Activated CD8-positive, alpha-beta memory T cell treated with anti-CD3 and anti-CD28 coated beads for 4 hours (primary cell): ENCODE data around the gene MEX3B.
"Not testable (repeated sequence)": the region's sequence is repeated elsewhere in the genome, so short reads cannot be mapped to it uniquely, and the experiment has no call there.

Source experiments
- DNase-seq, 2 donors: peaks; one replicate each; pipeline ENCODE4 v3.0.0-alpha.2; 2020; ENCODE audit warnings: low read depth in 2 of 2

MEX3B gene

DNA sequence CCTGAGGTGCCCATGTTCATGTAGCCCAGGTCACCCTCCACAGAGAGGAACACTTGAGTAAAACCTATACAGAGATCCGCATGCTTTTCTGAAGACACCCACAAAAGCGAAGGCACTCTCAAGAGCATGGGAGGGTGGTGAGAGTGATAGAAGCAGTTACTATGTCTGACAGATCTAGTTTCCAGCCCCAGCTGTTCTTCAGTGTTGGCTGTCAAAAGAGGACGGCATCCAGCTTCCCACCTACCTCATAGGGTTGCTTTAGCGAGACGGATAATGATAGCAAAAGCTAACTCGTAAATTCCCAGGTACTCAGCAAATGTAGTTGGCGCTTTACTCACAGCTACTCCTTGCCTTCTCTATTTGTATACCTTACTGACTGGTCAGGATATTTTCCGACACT lies 3.0 kb upstream of the MEX3B start:
- DNase-seq: no peak

DNA sequence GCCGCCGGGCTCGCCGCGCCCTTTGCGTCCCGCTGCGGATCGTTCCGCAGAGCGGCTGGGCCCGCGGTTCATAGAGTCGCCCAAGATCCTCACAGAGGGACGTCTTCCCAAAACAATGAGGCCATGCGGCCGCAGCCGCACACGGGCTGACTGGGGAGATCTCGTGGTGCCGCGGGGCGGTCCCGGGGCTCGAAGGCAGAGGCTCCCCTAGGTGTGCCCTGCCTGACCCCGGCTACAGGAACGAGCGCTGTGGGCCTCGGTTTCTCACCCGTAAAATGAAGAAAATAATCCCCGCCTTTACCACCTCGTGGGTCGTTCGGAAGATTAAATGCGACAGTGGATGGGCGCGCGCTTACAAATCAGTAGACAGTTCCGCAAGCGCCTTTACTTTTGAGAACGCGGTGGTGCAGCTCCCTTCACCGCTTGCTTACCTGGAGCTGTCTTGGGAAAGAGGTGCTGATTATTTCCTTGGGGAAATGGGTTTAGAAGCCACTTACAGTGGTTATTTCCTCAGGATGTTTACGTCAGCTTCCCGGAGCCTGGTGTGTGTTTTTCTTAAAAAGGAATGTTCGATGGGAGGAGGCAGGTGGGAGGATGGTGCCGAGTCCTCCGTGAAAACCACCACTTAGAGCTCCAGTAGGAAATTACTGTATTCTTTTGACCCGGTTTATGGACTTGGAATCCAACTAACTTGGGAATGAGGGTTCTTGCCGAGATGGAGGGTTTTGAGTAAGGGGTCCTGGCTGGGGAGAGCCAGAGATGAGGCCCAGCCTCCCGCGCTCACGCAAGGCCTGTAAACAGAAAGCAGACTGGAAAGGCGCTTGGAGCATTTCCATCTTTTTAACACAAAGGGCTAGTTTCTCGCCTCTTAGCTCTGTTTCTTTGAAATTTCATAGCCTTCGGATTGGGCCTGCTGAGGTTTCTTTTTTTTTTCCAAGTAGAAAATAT lies 1.9 kb upstream of the MEX3B start:
- DNase-seq: no peak

DNA sequence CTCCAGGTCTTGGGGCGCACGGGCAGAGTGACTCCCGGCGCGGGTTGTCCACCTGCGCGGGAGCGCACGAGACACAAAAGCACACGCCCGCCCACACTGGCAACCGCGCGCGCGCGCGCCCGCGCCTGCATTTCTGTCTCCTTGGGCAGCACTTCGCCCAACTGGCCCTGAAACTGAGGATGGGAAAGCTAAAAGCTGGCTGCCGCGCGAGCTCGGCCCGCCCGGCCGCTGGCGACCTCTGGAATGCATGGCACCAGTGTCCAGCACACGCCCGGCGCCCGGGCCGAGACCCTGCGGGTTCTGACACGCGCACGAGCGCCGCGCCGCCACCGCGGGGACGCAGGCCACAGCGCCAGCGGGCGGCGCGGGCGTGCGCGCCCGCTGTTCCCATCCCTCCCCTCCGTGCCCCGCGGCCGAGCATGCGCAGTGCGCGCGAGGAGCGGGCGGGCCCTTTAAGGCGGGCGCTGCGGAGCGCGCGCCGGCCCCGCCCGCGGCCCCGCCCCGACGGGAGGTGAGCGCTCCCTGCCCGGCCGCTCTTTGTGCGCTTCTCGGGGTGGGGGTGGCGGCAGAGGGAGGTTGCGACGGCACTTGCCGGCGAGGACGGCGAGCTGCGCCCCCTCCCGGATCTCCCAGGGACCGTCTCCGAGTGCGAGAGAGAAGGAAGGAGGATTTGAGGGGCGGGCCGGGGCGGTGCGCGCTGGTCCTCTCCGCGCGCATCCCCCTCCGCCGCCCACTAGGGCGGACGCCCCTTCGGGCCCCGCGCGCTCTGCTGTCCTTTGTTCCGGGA lies 1.0 kb upstream of the MEX3B start:
- peak; percentile 72 to 74 for DNase-seq

- DNase-seq: no peak
Measured at GRCh38 chr15:82045179-82045891, 483 bp downstream of the MEX3B start.

DNA sequence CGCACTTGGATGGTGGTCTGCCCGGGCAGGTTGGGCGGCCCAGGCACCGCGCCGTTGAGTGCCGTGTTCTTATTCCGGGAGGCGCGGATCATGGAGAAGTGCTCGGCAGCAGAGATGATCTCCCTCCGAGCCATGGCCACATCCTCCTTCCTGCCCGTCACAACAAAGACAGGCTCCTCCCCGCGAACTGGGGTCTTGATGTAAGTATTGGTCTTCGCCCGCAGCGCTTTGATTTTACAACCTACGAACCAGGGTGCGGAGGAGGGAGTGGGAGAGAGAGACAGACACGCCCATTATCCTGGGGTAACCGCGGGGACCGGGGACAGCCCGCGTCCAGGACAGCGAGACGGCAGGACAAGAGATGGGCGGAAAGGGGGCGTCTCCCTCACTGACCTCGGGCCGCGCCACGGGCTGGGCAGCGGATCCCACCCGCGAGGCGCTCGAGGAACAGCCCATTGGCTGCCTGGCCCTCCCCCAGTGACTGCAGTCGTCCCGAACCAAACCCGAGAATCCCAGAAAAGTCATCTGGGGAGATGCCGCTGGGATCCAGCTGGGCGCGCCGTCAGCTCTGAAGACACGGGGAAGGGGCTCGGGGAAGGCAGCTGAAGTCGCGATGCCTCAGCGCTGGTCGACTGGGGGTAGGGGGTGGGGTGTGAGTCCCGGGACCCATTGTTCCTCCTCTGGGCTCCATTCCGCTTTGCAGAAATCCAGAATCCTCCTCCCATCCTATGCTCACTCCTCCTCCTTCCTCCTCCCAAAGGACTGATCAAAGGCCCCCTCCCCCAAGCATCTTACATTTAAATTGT lies 1.2 kb downstream of the MEX3B start:
- DNase-seq: no peak

DNA sequence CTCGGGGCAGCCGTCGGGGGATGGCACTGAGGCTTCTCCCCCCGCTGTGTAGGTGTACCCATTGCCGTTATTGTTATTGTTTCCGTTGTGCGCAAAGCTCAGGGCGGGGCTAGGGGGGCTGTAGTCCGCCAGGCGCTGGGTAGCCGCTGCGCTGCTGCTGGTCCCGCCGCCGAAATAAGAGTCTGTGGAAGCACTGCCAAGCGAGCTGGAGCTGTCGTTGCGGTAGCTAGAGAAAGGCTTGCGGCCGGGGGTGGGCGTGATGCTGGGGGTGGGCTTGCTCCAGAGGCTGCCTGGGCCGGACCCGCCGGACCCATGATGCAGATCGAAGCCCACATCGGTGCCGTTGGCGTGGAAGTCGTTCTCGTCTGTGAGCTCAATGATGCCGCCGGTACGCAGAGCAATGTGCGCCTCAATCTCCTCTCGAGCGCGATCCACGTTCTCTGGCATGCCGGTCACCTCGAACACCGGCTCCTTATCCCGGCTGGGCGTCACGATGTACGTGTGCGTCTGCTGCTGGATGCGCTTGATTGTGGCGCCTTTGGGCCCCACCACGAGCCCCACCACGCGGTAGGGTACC lies 1.9 kb downstream of the MEX3B start:
- no peak for DNase-seq

DNA sequence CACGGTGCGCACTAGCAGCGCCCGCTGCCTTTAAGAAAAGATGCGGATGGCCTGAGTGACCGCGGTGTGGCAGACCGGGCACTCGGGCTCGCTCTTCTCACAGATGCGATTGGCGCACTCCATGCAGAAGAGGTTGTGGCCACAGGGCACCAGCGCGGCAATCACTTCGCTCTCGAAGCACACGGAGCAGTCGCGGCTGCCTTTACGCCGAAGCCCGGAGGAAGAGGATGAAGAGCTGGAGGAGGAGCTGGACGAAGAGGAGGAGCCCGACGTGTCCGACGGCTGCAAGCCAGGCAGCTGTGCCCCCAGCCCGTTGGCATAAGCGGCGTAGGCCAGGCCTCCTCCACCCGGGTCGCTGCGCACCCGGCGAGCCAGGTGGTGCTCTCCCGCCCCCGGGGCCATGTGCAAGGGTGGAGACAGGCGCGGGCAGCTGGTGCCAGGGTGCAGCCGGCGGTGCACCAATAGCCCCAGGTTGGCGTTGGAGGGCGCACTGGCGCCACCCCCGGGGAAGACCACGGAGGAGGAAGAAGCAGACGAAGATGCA lies 2.6 kb downstream of the MEX3B start:
- no peak for DNase-seq

DNA sequence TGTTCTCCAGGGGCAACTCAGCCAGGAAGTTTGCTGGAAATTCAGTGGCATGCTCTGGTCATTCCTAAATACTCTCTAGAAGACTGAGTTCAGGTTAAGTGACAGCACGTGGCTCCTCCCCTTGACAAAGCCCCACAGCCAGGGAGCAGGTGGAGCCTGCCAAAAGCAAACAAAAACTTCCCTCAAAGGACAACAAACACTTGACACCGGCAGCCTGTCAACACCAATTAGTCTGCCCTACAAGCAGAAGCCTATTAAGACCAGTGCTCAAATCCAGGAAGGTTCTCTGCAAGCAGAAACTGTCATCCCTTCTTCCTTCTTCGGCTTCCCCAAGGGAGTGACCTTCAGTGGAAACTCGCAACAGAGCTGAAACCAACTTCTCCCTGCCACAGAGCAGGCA lies 5.0 kb downstream of the MEX3B start:
- no peak for DNase-seq

DNA sequence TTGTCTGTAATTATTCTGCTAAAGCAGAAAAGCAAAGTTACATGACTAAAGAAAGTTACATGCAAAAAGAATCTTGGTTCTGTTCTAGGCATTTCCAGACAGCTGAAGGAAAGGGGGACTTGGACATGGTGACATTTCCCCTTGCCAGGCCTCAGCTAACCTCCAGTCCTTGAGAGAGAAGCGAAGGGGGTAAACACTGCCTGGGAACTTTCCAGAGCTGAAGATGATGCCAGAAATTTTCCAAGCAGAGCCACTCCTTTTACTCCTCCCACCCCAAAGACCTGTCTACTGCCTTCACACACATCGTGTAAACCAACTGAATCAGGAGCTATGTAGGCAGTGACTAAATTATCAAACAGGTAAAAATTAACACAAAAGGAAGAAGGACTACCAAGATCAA lies 5.4 kb downstream of the MEX3B start:
- no peak for DNase-seq

DNA sequence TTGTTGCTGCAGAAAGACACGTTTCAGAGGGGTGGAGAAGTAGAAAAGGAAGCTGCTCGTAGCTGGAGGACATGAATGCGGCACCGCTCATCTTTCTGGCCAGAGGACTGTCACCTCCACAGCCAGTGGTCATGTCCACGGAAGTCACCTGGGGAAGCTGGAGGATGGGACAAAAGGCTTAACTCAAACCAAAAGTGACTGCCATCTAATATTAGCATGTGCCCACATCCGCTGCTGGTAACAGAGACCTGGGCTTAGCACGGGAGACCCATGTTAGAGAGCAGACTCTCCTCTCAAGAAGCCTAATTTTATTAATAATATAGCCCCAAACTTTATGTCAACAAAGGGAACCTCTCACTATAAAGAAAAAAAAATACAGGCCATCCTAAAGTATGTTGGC lies 5.9 kb downstream of the MEX3B start:
- no peak for DNase-seq

- DNase-seq: no peak
Measured at GRCh38 chr15:82036461-82036860, 9.4 kb downstream of the MEX3B start.

GRCh38 chr15:82031871-82032270 lies 13.9 kb downstream of the MEX3B start:
- no peak for DNase-seq

GRCh38 chr15:82030176-82030575 lies 15.6 kb downstream of the MEX3B start:
- DNase-seq: no peak

- DNase-seq: not testable (repeated sequence)
Measured at GRCh38 chr15:82028163-82028562, 17.7 kb downstream of the MEX3B start.

- no peak for DNase-seq
Measured at GRCh38 chr15:82021992-82022391, 23.8 kb downstream of the MEX3B start.

DNA sequence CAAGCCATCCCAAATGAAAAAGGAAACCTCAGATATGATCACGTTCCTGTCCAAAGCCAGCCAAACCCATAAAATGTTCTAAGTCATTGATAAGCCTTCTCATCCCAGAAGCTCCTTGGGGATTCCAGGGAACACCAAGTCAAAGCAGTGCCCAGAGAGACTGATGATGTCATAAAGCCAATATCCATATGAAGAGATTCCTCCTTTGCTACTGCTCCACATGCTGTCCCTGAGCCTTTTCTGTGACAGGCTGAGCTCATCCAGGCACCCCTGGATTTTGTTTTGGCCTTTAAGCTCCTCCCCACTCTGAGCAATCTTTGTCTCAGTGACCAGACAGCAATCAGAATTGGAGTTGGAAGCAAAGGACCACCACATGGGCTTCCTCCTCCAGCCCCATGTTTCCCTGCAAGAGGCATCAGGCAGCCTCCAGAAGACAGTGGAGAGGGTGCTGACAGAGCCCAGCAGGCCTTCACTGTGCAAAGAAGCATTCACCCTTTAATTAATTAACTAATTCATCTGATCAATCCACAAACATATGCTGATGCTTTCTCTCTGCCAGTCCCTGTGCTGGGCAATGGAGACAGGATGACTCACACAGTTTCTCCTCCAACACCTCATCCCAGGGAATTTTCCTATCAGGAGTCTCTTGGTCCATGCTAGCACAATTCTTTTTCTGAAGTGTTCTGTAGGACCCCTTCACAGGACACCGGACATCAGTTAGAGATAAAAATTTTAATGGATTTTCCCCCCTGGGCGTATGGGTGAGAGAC lies 25.0 kb downstream of the MEX3B start:
- no peak for DNase-seq

GRCh38 chr15:82018201-82018600 lies 27.6 kb downstream of the MEX3B start:
- DNase-seq: no peak

DNA sequence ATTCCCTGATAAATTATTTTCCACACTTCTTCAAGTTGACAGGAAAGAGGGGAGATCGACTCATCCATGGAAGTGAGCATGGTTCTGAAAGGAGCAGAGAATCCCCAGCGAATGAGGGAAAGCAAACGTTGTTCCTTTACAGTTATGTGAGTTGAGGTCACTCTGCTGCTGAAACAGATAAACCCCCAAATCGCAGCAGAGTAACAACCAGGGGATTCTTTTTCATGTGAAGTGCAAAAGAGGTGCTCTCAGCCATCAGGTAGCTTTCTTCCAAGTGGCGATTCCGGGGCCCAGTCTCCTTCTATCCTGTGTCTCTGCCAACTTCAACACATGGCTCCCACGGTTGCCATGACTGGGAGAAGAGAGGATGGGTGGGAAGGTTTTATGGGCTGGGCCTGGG lies 28.2 kb downstream of the MEX3B start:
- no peak for DNase-seq

- no peak for DNase-seq
Measured at GRCh38 chr15:82014989-82015388, 30.8 kb downstream of the MEX3B start.

DNA sequence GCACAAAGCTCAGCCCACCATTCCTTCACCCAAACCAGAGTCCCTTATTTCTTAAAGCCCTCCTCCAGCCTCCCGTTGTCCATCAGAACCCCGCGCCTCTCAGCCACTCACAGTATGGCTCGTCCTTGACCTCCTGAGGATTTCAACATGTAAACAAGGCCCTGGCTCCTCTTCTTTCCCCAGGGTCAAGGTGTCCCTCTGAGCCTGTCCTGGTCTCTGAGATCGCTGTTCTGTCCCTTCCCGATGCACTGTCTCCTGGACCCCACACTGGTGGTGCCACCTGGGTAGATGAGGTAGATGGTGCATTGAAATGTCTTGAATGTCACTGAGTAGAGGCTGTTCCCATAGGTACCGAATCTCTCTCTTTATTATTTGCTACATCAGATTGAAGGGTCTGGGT lies 32.9 kb downstream of the MEX3B start:
- DNase-seq: no peak
